SK-N-SH (cell line): ENCODE results near the gene BBLN. TPM values are rescaled to one million over a fixed set of nuclear protein-coding genes. Genes with fewer than 3 reads are reported as not detected.

Experiments used
- CTCF ChIA-PET: fragments of 300-600, 350-600 bp; formaldehyde crosslinking; extraction: SDS; loops from one replicate; lab custom pipeline; 2021; lab: Yijun Ruan, JAX
- POLR2A ChIA-PET: fragments of 350-600 bp; sonication (Branson Sonifier 250); formaldehyde crosslinking; extraction: SDS; loops from one replicate; lab custom pipeline; 2020; ENCODE audit warnings: antibody characterized with exemption, inconsistent platforms; lab: Yijun Ruan, JAX
- DNase-seq: peaks from one replicate; pipeline ENCODE4 v3.0.0; 2012
- H2AFZ ChIP-seq: fragments of 200-600 bp; sonication (generic); 2 replicates; pipeline ENCODE4 v1.8.1; 2016; ENCODE audit warnings: antibody characterized with exemption, mild to moderate bottlenecking, low read depth
- H3F3A ChIP-seq: fragments of 200-600 bp; sonication (generic); replicated peaks from 2 replicates; pipeline ENCODE3; 2016; ENCODE audit warnings: antibody characterized with exemption, mild to moderate bottlenecking; ENCODE audit not compliant: insufficient read depth
- H3K27ac ChIP-seq, 2 experiments: fragments of 200-500 bp in 1 of 2; fragments of 200-600 bp in 1 of 2; sonication (Bioruptor generic) in 1 of 2; sonication (generic), shearing (Covaris generic) in 1 of 2; 2 replicates each; pipeline versions ENCODE4 v1.5.1 to v1.6.1; 2014 to 2016; ENCODE audit warnings: low read depth in 2 of 2, inconsistent platforms in 1 of 2, low read length in 1 of 2, mild to moderate bottlenecking in 1 of 2, mixed read lengths in 1 of 2
- H3K27me3 ChIP-seq: fragments of 200-600 bp; sonication (generic), shearing (Covaris generic); 2 replicates; pipeline ENCODE4 v1.6.1; 2016; ENCODE audit warnings: mixed run types; ENCODE audit not compliant: insufficient read depth
- H3K36me3 ChIP-seq, 2 experiments: fragments of 200-500 bp in 1 of 2; fragments of 200-600 bp in 1 of 2; sonication (Bioruptor generic) in 1 of 2; sonication (generic) in 1 of 2; replicated peaks in 1 of 2; 2 replicates each; pipeline versions ENCODE3 to v1.5.1; 2014 to 2016; ENCODE audit warnings: low read length in 1 of 2, mild to moderate bottlenecking in 1 of 2; ENCODE audit not compliant: insufficient read depth in 2 of 2, control insufficient read depth in 1 of 2
- H3K4me1 ChIP-seq, 2 experiments: fragments of 200-500 bp in 1 of 2; fragments of 200-600 bp in 1 of 2; sonication (Bioruptor generic) in 1 of 2; sonication (generic), shearing (Covaris generic) in 1 of 2; 2 replicates each; pipeline versions ENCODE4 v1.5.1 to v1.6.1; 2014 to 2016; ENCODE audit warnings: low read depth in 1 of 2, low read length in 1 of 2, mixed run types in 1 of 2; ENCODE audit not compliant: insufficient read depth in 2 of 2, control insufficient read depth in 1 of 2
- H3K4me2 ChIP-seq: fragments of 200-600 bp; sonication (generic), shearing (Covaris generic); 2 replicates; pipeline ENCODE4 v1.6.1; 2017; ENCODE audit warnings: mixed run types
- H3K4me3 ChIP-seq, 2 experiments: fragments of 200-500 bp in 1 of 2; fragments of 200-600 bp in 1 of 2; sonication (Bioruptor generic) in 1 of 2; sonication (generic), shearing (Covaris generic) in 1 of 2; 2 replicates each; pipeline versions ENCODE4 v1.5.1 to v1.8.1; 2014 to 2016; ENCODE audit warnings: low read depth in 2 of 2, inconsistent platforms in 1 of 2, low read length in 1 of 2, mild to moderate bottlenecking in 1 of 2, mixed read lengths in 1 of 2, moderate library complexity in 1 of 2
- H3K79me2 ChIP-seq: fragments of 200-600 bp; sonication (generic); 2 replicates; pipeline ENCODE4 v1.8.1; 2017; ENCODE audit warnings: mild to moderate bottlenecking; ENCODE audit not compliant: insufficient read depth
- H3K9ac ChIP-seq: fragments of 200-600 bp; sonication (generic); 2 replicates; pipeline ENCODE4 v1.6.1; 2017; ENCODE audit warnings: mixed run types
- H3K9me2 ChIP-seq: fragments of 200-600 bp; sonication (generic); 2 replicates; pipeline ENCODE4 v1.6.1; 2017; ENCODE audit warnings: mixed run types
- H3K9me3 ChIP-seq: fragments of 200-600 bp; sonication (generic); 2 replicates; pipeline ENCODE4 v1.6.1; 2017; ENCODE audit warnings: mixed run types, mild to moderate bottlenecking, moderate library complexity
- H4K20me1 ChIP-seq: fragments of 200-600 bp; sonication (generic); 2 replicates; pipeline ENCODE4 v1.6.1; 2017; ENCODE audit warnings: mild to moderate bottlenecking, mixed run types; ENCODE audit not compliant: insufficient read depth
- CHD2 ChIP-seq: fragments of 150-350 bp; IDR thresholded peaks from 2 replicates; pipeline ENCODE4 v1.6.1; 2018; ENCODE audit warnings: low read length; ENCODE audit not compliant: partially characterized antibody
- FOSL2 ChIP-seq: IDR thresholded peaks from 2 replicates; pipeline ENCODE4 v1.4.0; 2012; ENCODE audit warnings: low read depth, mild to moderate bottlenecking, moderate library complexity, borderline replicate concordance
- FOXM1 ChIP-seq: IDR thresholded peaks from 2 replicates; pipeline ENCODE4 v1.4.0; 2012; ENCODE audit warnings: low read depth, mild to moderate bottlenecking
- MEF2A ChIP-seq: IDR thresholded peaks from 2 replicates; pipeline ENCODE4 v1.4.0; 2012; ENCODE audit warnings: low read depth, borderline replicate concordance
- MXI1 ChIP-seq: IDR thresholded peaks from 2 replicates; pipeline ENCODE4 v1.6.1; 2012; ENCODE audit warnings: mild to moderate bottlenecking, low read depth, low read length, improper control_type of control experiment
- NRF1 ChIP-seq: IDR thresholded peaks from 2 replicates; pipeline ENCODE4 v1.6.1; 2012; ENCODE audit warnings: low read depth, mild to moderate bottlenecking, low read length
- PBX3 ChIP-seq: IDR thresholded peaks from 2 replicates; pipeline ENCODE4; 2012
- POLR2AphosphoS5 ChIP-seq: IDR thresholded peaks from 2 replicates; pipeline ENCODE4 v1.6.1; 2012; ENCODE audit warnings: low read depth, low read length
- RCOR1 ChIP-seq: fragments of 150-350 bp; IDR thresholded peaks from 2 replicates; pipeline ENCODE4 v1.6.1; 2017; ENCODE audit warnings: antibody characterized with exemption, low read length
- RXRA ChIP-seq: IDR thresholded peaks from 2 replicates; pipeline ENCODE4 v1.4.0; 2012; ENCODE audit warnings: low read depth, mild to moderate bottlenecking, borderline replicate concordance
- SMC3 ChIP-seq: IDR thresholded peaks from 2 replicates; pipeline ENCODE4 v1.6.1; 2012; ENCODE audit warnings: low read depth, low read length, improper control_type of control experiment
- TEAD4 ChIP-seq: IDR thresholded peaks from 2 replicates; pipeline ENCODE4 v1.4.0; 2012; ENCODE audit warnings: mild to moderate bottlenecking, borderline replicate concordance; ENCODE audit not compliant: insufficient read depth
- USF2 ChIP-seq: fragments of 150-350 bp; IDR thresholded peaks from 2 replicates; pipeline ENCODE4 v1.6.1; 2017; ENCODE audit warnings: antibody characterized with exemption, low read length, low read depth, borderline replicate concordance
- YY1 ChIP-seq: IDR thresholded peaks from 2 replicates; pipeline ENCODE4 v1.4.0; 2012; ENCODE audit warnings: low read depth, mild to moderate bottlenecking
- WGBS: methylation state at CpG from one replicate; pipeline ENCODE4 v1.1.6; 2017; ENCODE audit warnings: low lambda C conversion rate; 5-methylcytosine and 5-hydroxymethylcytosine counted together
- polyA plus RNA-seq, 3 experiments: library from polyadenylated mRNA; depleted of rRNA; stranded (reverse); fragments of >200 nt; gene quantifications; 2 replicates each; pipeline ENCODE4 v1.2.3, GENCODE V29; 2012

The BBLN gene
- polyA plus RNA-seq, 1 of the 3 experiments (the other 2 are of a cell fraction): 109 TPM

- TF ChIP-seq MEF2A (no peak), FOSL2 (peak; percentile 60)
Observed at GRCh38 chr9:128203707-128204551, 43.9 kb downstream of the BBLN start (continued).

GRCh38 chr9:128204858-128205257 is 44.8 kb downstream of the BBLN start:
- Histone ChIP-seq H3K9me3 (no peaks in the 10 kb centered on the region), H2AFZ (no peak overlapping the region), H3K9ac (peak overlapping the region; percentile 72; the same call in 1 of the 2 replicates), H3K4me3 (peak overlapping the region; percentile 64 to 76), H3K79me2 (peaks cover 24% of the 10 kb centered on the region), H3K4me1 (peaks cover 0 to 20% of the 10 kb centered on the region in 2 experiments; a peak in 1 of 4 replicates), H3K27me3 (no peaks in the 10 kb centered on the region), H3K27ac (peak overlapping the region; percentile 48 to 84; a peak in 2 of 4 replicates), H3F3A (peaks cover 15% of the 10 kb centered on the region), H4K20me1 (no peaks in the 10 kb centered on the region), H3K9me2 (no peaks in the 10 kb centered on the region), H3K36me3 (peaks cover 0 to 3% of the 10 kb centered on the region in 2 experiments), H3K4me2 (peak overlapping the region; percentile 90)
- ChIA-PET CTCF (interaction anchor here (0.6 to 2.0 kb wide), 4 partner anchors 9 to 102 kb away, joined by 3 to 8 read pairs (median 4); no protein-coding TSS in a partner anchor), POLR2A (no interaction called here)
- peak; percentile 64 for DNase-seq
- no peak for TF ChIP-seq SMC3
- TF ChIP-seq NRF1: no peak
- no peak for TF ChIP-seq RXRA
- 71% methylated on average over 7 of the region's 7 CpGs for WGBS

GRCh38 chr9:128205296-128205944 is 45.4 kb downstream of the BBLN start:
- 84% methylated on average over 15 of the region's 16 CpGs for WGBS
- no peak overlapping the region for H3K27ac ChIP-seq
- peaks cover 13% of the 10 kb centered on the region for H3F3A ChIP-seq
- peaks cover 0 to 3% of the 10 kb centered on the region in 2 experiments for H3K36me3 ChIP-seq
- no peaks in the 10 kb centered on the region for H3K9me3 ChIP-seq
- POLR2A ChIA-PET: no interaction called here
- no peaks in the 10 kb centered on the region for H4K20me1 ChIP-seq
- no peak overlapping the region for H3K9ac ChIP-seq
- no peak overlapping the region for H3K4me3 ChIP-seq
- H3K4me1 ChIP-seq: peaks cover 0 to 20% of the 10 kb centered on the region in 2 experiments; a peak in 1 of 4 replicates
- H3K79me2 ChIP-seq: peaks cover 24% of the 10 kb centered on the region
- H3K27me3 ChIP-seq: no peaks in the 10 kb centered on the region
- H3K4me2 ChIP-seq: peak overlapping the region; percentile 90; the same call in 1 of the 2 replicates
- TF ChIP-seq YY1 (no peak), POLR2AphosphoS5 (no peak), TEAD4 (no peak), PBX3 (no peak), FOXM1 (no peak), USF2 (no peak), MXI1 (no peak), RCOR1 (no peak), SMC3 (no peak), CHD2 (no peak), MEF2A (no peak)
- CTCF ChIA-PET: interaction anchor here (1.2 kb wide), 1 partner anchor 10 kb away, joined by 3 read pairs; no protein-coding TSS in a partner anchor
- no peak overlapping the region for H2AFZ ChIP-seq
- no peaks in the 10 kb centered on the region for H3K9me2 ChIP-seq
- no peak for DNase-seq
